MM.1S (cell line): ENCODE results near the gene NFKBIE.
A peak's percentile ranks its signal among the peaks of the same experiment; 100 is the strongest.

Source experiments
- DNase-seq: peaks from one replicate; pipeline ENCODE4 v3.0.0-alpha.2; 2015
- H2AFZ ChIP-seq: fragments of 300-600 bp; sonication (generic); 2 replicates; pipeline ENCODE4 v1.6.0; 2016; ENCODE audit warnings: antibody characterized with exemption, low read length
- H3F3A ChIP-seq: fragments of 300-600 bp; sonication (generic); 2 replicates; pipeline ENCODE4 v1.6.1; 2016; ENCODE audit warnings: mild to moderate bottlenecking, antibody characterized with exemption, low read length, moderate library complexity, mixed read lengths; ENCODE audit not compliant: insufficient read depth
- H3K27ac ChIP-seq: fragments of 300-600 bp; sonication (generic); 2 replicates; pipeline ENCODE4 v1.5.1; 2016; ENCODE audit warnings: mild to moderate bottlenecking, low read length
- H3K27me3 ChIP-seq: fragments of 300-600 bp; sonication (generic); replicated peaks from 2 replicates; pipeline ENCODE4 v1.6.0; 2016; ENCODE audit warnings: low read length; ENCODE audit not compliant: insufficient read depth
- H3K36me3 ChIP-seq: fragments of 300-600 bp; sonication (generic); replicated peaks from 2 replicates; pipeline ENCODE4 v1.6.1; 2016; ENCODE audit warnings: mild to moderate bottlenecking, low read length, mixed read lengths; ENCODE audit not compliant: insufficient read depth
- H3K4me1 ChIP-seq: fragments of 300-600 bp; sonication (generic); 2 replicates; pipeline ENCODE4 v1.6.1; 2016; ENCODE audit warnings: low read length, mixed read lengths
- H3K4me2 ChIP-seq: fragments of 300-600 bp; sonication (generic); 2 replicates; pipeline ENCODE4 v1.6.0; 2016; ENCODE audit warnings: low read depth, low read length
- H3K4me3 ChIP-seq: fragments of 300-600 bp; sonication (generic); 2 replicates; pipeline ENCODE4 v1.5.1; 2016; ENCODE audit warnings: low read length, mixed read lengths
- H3K79me2 ChIP-seq: fragments of 300-600 bp; sonication (generic); 2 replicates; pipeline ENCODE4 v1.6.1; 2016; ENCODE audit warnings: mixed run types, low read length, mixed read lengths
- H3K9ac ChIP-seq: fragments of 300-600 bp; sonication (generic); 2 replicates; pipeline ENCODE4 v1.6.1; 2016; ENCODE audit warnings: low read length, mixed read lengths
- H3K9me2 ChIP-seq: fragments of 300-600 bp; sonication (generic); replicated peaks from 2 replicates; pipeline ENCODE4 v1.6.1; 2016; ENCODE audit warnings: mild to moderate bottlenecking, low read length, mixed read lengths; ENCODE audit not compliant: insufficient read depth
- H3K9me3 ChIP-seq: fragments of 300-600 bp; sonication (generic); replicated peaks from 2 replicates; pipeline ENCODE4 v1.6.1; 2016; ENCODE audit warnings: mild to moderate bottlenecking, low read length, mixed read lengths; ENCODE audit not compliant: insufficient read depth
- H4K20me1 ChIP-seq: fragments of 300-600 bp; sonication (generic); 2 replicates; pipeline ENCODE4 v1.6.1; 2016; ENCODE audit warnings: mild to moderate bottlenecking, low read length, moderate library complexity, mixed read lengths; ENCODE audit not compliant: insufficient read depth
- CTCF ChIP-seq: fragments of 300-600 bp; sonication (generic); IDR thresholded peaks from 2 replicates; pipeline ENCODE4 v1.5.1; 2016; ENCODE audit warnings: antibody characterized with exemption, low read length, mixed read lengths
- EZH2 ChIP-seq: fragments of 300-600 bp; sonication (generic); optimal IDR thresholded peaks from 2 replicates; pipeline ENCODE3; 2017; ENCODE audit warnings: low read depth, mild to moderate bottlenecking, antibody characterized with exemption, low read length, mixed read lengths
- EZH2phosphoT487 ChIP-seq: fragments of 300-600 bp; sonication (generic); IDR thresholded peaks from 2 replicates; pipeline ENCODE4 v1.6.1; 2018; ENCODE audit warnings: antibody characterized with exemption, low read length

Gene NFKBIE

GRCh38 chr6:44266347-44266746 is 996 bp upstream of the NFKBIE start:
- H3K27ac ChIP-seq = peak overlapping the region; percentile 43; the same call in 1 of the 2 replicates
- H3K9me3 ChIP-seq = no peaks in the 10 kb centered on the region
- H3K27me3 ChIP-seq = peaks cover 23% of the 10 kb centered on the region
- H3K36me3 ChIP-seq = no peaks in the 10 kb centered on the region
- peak overlapping the region; percentile 92 for H3K4me2 ChIP-seq
- peaks cover 39% of the 10 kb centered on the region for H3F3A ChIP-seq
- H3K4me1 ChIP-seq = peaks cover 33% of the 10 kb centered on the region
- peak overlapping the region; percentile 44; the same call in 1 of the 2 replicates for H2AFZ ChIP-seq
- peaks cover 38% of the 10 kb centered on the region for H3K79me2 ChIP-seq
- no peak overlapping the region for H3K4me3 ChIP-seq
- TF ChIP-seq EZH2phosphoT487 (no peak), CTCF (no peak), EZH2 (no peak)
- no peak for DNase-seq
- H4K20me1 ChIP-seq = no peaks in the 10 kb centered on the region
- no peaks in the 10 kb centered on the region for H3K9me2 ChIP-seq
- H3K9ac ChIP-seq = no peak overlapping the region

DNA sequence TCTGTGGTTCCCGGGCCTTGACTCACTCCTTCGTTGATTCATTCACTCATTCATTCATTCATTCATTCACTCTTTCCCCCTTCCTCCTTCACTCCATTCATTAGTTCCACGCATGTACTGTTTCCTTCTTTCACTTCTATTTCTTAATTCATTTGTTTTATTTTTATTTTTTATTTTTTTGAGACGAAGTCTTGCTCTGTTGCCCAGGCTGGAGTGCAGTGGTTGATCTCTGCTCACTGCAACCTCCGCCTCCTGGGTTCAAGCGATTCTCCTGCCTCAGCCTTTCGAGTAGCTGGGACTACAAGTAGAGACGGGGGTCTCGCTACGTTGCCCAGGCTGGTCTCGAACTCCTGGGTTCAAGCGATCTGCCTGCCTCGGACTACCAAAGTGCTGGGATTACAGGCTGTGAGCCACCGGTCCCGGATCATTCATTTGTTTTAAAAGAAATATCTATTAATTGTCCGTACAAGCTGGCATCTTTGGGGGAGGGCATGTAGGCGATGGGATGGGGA is 427 bp upstream of the NFKBIE start:
- no peak overlapping the region; the same call in 1 of the 2 replicates for H3K9ac ChIP-seq
- H3K4me1 ChIP-seq = peaks cover 35% of the 10 kb centered on the region
- peak overlapping the region; percentile 95; the same call in 1 of the 2 replicates for H3K4me3 ChIP-seq
- no peak for DNase-seq
- H3F3A ChIP-seq = peaks cover 39% of the 10 kb centered on the region
- H4K20me1 ChIP-seq = no peaks in the 10 kb centered on the region
- H3K27me3 ChIP-seq = peaks cover 19% of the 10 kb centered on the region
- H3K9me3 ChIP-seq = no peaks in the 10 kb centered on the region
- peak overlapping the region; percentile 91; the same call in 1 of the 2 replicates for H3K27ac ChIP-seq
- H3K4me2 ChIP-seq = peak overlapping the region; percentile 92
- no peaks in the 10 kb centered on the region for H3K9me2 ChIP-seq
- no peaks in the 10 kb centered on the region for H3K36me3 ChIP-seq
- peaks cover 44% of the 10 kb centered on the region for H3K79me2 ChIP-seq
- no peak for TF ChIP-seq EZH2phosphoT487
- peak overlapping the region; percentile 44 for H2AFZ ChIP-seq

DNA sequence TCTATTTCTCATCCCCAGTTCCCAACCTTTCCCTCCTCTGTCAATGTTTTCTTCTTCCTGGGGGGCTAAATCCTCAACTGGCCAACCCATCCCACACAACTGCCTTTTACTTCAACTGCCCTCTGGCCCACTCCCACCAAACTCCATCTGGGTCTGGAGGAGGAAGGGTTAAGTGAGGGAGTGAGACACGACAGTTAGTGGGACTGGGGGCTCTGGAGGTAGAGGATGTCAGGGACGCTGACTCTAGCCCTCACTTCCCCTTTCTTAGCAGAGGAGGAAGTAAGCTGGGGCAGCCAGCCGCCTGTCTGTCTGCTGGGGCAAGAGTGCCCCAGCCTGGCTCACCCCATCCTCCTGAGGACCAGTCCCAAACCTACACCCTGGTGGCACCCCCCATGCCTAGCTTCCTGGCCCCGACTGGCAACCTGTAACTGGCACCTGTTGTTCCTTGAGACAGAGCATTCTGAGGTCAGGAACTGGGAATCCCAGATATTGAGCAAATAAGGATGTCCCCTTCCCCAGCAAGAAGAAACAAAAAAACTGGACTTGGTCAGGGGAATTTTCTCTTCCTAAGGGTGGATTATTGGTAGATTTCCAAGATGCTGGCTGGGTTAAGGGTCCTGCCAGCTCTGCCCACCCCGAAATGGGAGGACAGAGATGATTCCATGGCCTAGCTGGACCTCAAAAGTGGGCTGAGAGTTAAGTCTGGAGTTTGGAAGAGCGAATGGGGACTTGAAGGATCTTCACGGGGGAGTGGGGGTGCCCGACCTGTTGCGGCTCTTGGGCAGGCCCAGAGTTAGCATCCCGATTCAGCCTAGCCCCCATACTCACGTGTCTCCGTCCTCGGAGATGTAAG is 971 bp downstream of the NFKBIE start:
- no peaks in the 10 kb centered on the region for H4K20me1 ChIP-seq
- peak overlapping the region; percentile 54; the same call in 1 of the 2 replicates for H2AFZ ChIP-seq
- H3K9me3 ChIP-seq = no peaks in the 10 kb centered on the region
- H3K4me2 ChIP-seq = peak overlapping the region; percentile 92
- peak overlapping the region; percentile 91 for H3K27ac ChIP-seq
- peaks cover 35% of the 10 kb centered on the region for H3K4me1 ChIP-seq
- no peaks in the 10 kb centered on the region for H3K9me2 ChIP-seq
- peaks cover 11% of the 10 kb centered on the region for H3K27me3 ChIP-seq
- no peak for TF ChIP-seq EZH2
- no peak for TF ChIP-seq CTCF
- no peak for TF ChIP-seq EZH2phosphoT487
- peak overlapping the region; percentile 95 for H3K4me3 ChIP-seq
- peak overlapping the region; percentile 83 for H3K9ac ChIP-seq
- H3K79me2 ChIP-seq = peaks cover 51% of the 10 kb centered on the region
- no peaks in the 10 kb centered on the region; the same call in 1 of the 2 replicates for H3K36me3 ChIP-seq
- DNase-seq = peak; percentile 64
- peaks cover 46% of the 10 kb centered on the region for H3F3A ChIP-seq
